Mesothelial cell of epicardium (in vitro differentiated cells): ENCODE results near the gene NHSL2. TPM values are rescaled to one million over a fixed set of nuclear protein-coding genes. Genes with fewer than 3 reads are reported as not detected.

ENCODE experiments used
- DNase-seq, 2 experiments: peaks; one replicate each; pipeline ENCODE4 v3.0.0; 2021; ENCODE audit warnings: low spot score in 2 of 2; ENCODE audit not compliant: unreplicated experiment in 2 of 2
- H3K27ac Mint-ChIP-seq: 2 replicates; pipeline ENCODE4 v1.8.0; 2021; ENCODE audit warnings: mixed read lengths
- H3K27me3 Mint-ChIP-seq: 2 replicates; pipeline ENCODE4 v1.8.0; 2021; ENCODE audit warnings: low read depth, mixed read lengths
- H3K36me3 Mint-ChIP-seq: 2 replicates; pipeline ENCODE4 v1.8.0; 2021; ENCODE audit warnings: mixed read lengths
- H3K4me1 Mint-ChIP-seq: 2 replicates; pipeline ENCODE4 v1.8.0; 2021; ENCODE audit warnings: mixed read lengths
- H3K4me3 Mint-ChIP-seq: 2 replicates; pipeline ENCODE4 v1.8.0; 2021; ENCODE audit warnings: mild to moderate bottlenecking, moderate library complexity, mixed read lengths
- H3K9me3 Mint-ChIP-seq: 2 replicates; pipeline ENCODE4 v1.8.0; 2021; ENCODE audit warnings: mixed read lengths
- CTCF ChIP-seq: fragments of 200-600 bp; sonication (generic); IDR thresholded peaks from one replicate; pipeline ENCODE4 v1.5.0; 2021; ENCODE audit warnings: antibody characterized with exemption; ENCODE audit not compliant: unreplicated experiment
- total RNA-seq: library from RNA; stranded (reverse); gene quantifications from 3 replicates; pipeline ENCODE4 v1.2.1, GENCODE V29; 2021

The NHSL2 gene
- total RNA-seq, 1 donor from 2014 or later, result 24.0 TPM

- Mint-ChIP-seq H3K9me3 (no peaks in the 10 kb centered on the region), H3K36me3 (no peaks in the 10 kb centered on the region), H3K4me3 (no peak overlapping the region), H3K4me1 (peaks cover 14% of the 10 kb centered on the region), H3K27me3 (no peaks in the 10 kb centered on the region), H3K27ac (no peak overlapping the region)
- DNase-seq, result no peak
- no peak for TF ChIP-seq CTCF
Measured at GRCh38 chrX:71941145-71941544, 30.5 kb downstream of the NHSL2 start.

GRCh38 chrX:71941776-71942175, 31.1 kb downstream of the NHSL2 start:
- Mint-ChIP-seq H3K4me3 (no peak overlapping the region), H3K4me1 (peaks cover 14% of the 10 kb centered on the region), H3K9me3 (no peaks in the 10 kb centered on the region), H3K36me3 (no peaks in the 10 kb centered on the region), H3K27ac (peak overlapping the region; percentile 81), H3K27me3 (no peaks in the 10 kb centered on the region)
- DNase-seq, result no peak
- no peak for TF ChIP-seq CTCF

GRCh38 chrX:71944369-71944768, 33.7 kb downstream of the NHSL2 start:
- Mint-ChIP-seq H3K4me3 (no peak overlapping the region), H3K27me3 (no peaks in the 10 kb centered on the region), H3K36me3 (no peaks in the 10 kb centered on the region), H3K27ac (no peak overlapping the region), H3K9me3 (no peaks in the 10 kb centered on the region), H3K4me1 (peaks cover 14% of the 10 kb centered on the region)
- no peak for DNase-seq
- TF ChIP-seq CTCF, result no peak

GRCh38 chrX:71945237-71945805, 34.7 kb downstream of the NHSL2 start:
- Mint-ChIP-seq H3K9me3 (no peaks in the 10 kb centered on the region), H3K27me3 (no peaks in the 10 kb centered on the region), H3K4me3 (no peak overlapping the region), H3K27ac (peak overlapping the region; percentile 10), H3K36me3 (no peaks in the 10 kb centered on the region), H3K4me1 (peaks cover 14% of the 10 kb centered on the region)
- no peak for DNase-seq
- TF ChIP-seq CTCF, result no peak

GRCh38 chrX:71949363-71949762, 38.7 kb downstream of the NHSL2 start:
- Mint-ChIP-seq H3K27me3 (no peaks in the 10 kb centered on the region), H3K27ac (no peak overlapping the region), H3K4me3 (no peak overlapping the region), H3K4me1 (peaks cover 17% of the 10 kb centered on the region), H3K9me3 (peaks cover 14% of the 10 kb centered on the region), H3K36me3 (no peaks in the 10 kb centered on the region)
- TF ChIP-seq CTCF, result no peak
- no peak for DNase-seq
